ENCODE results near the gene BEST3. TPM values are rescaled to one million over a fixed set of nuclear protein-coding genes. Genes with fewer than 3 reads are reported as not detected.

The BEST3 gene
- total and polyA plus RNA-seq, 2 of the 4 experiments (the other 2 are of a cell fraction) = under 0.01 to 0.07 TPM

- Histone ChIP-seq H3K9ac (ENCODE audit: low read depth, low read length) (no peak overlapping the region), H4K20me1 (ENCODE audit: insufficient read depth, low read length) (no peaks in the 10 kb centered on the region), H3K4me3 (ENCODE audit: insufficient read depth, low read depth, low read length) (no peak overlapping the region), H3K9me3 (ENCODE audit: control insufficient read depth, insufficient read depth, low read length) (no peaks in the 10 kb centered on the region), H2AFZ (replicated peaks; ENCODE audit: low read length, poor library complexity) (no peak overlapping the region), H3K56ac (ENCODE audit: extremely low read depth, insufficient read depth, low read length) (no peak overlapping the region), H3K18ac (ENCODE audit: low read depth, low read length) (no peak overlapping the region; the same call in 1 of the 2 replicates), H3K4me2 (ENCODE audit: low read depth, low read length) (no peak overlapping the region), H3K27me3 (ENCODE audit: control insufficient read depth, insufficient read depth, low read length) (no peaks in the 10 kb centered on the region), H3K27ac (ENCODE audit: insufficient read depth, low read length) (no peak overlapping the region), H2BK5ac (ENCODE audit: low read depth, low read length, poor library complexity, severe bottlenecking) (no peak overlapping the region), H4K5ac (ENCODE audit: low read depth, low read length) (no peak overlapping the region), H4K8ac (ENCODE audit: low read depth in 2 of 2, low read length in 2 of 2) (no peak overlapping the region), H3K36me3 (ENCODE audit: control insufficient read depth, insufficient read depth, low read length) (no peaks in the 10 kb centered on the region), H3K4ac (ENCODE audit: low read depth, low read length) (0 out of 2 replicates have a peak overlapping the region, but pooled peaks have one; percentile 22), H3K23ac (ENCODE audit: low read depth, low read length) (no peak overlapping the region), H3K14ac (replicated peaks; ENCODE audit: low read depth, low read length) (no peak overlapping the region), H3K4me1 (ENCODE audit: control insufficient read depth, insufficient read depth, low read length) (no peaks in the 10 kb centered on the region; the same call in 1 of the 2 replicates), H2BK15ac (ENCODE audit: low read depth, low read length) (peak overlapping the region; percentile 63; the same call in 1 of the 3 replicates), H3K79me1 (ENCODE audit: low read depth in 1 of 2, low read length in 2 of 2) (no peaks in the 10 kb centered on the region), H4K91ac (ENCODE audit: insufficient read depth, low read depth, low read length) (no peak overlapping the region; the same call in 1 of the 2 replicates), H2AK5ac (ENCODE audit: low read depth, low read length) (no peak overlapping the region), H2BK120ac (ENCODE audit: low read depth, low read length) (peak overlapping the region; percentile 40), H2AK9ac (replicated peaks; ENCODE audit: low read depth, low read length, poor library complexity) (no peak overlapping the region), H2BK20ac (ENCODE audit: low read depth, low read length) (peak overlapping the region; percentile 34; the same call in 1 of the 2 replicates), H3K9me1 (ENCODE audit: insufficient read depth, low read length) (no peaks in the 10 kb centered on the region)
- in situ Hi-C loops (cut with MboI; ENCODE audit: low sequenced_read_pairs) = no loop called here
- TF ChIP-seq RCOR1 (IDR thresholded peaks at IDR 0.05; ENCODE audit: insufficient replicate concordance, low read length) (no peak), BHLHE40 (IDR thresholded peaks at IDR 0.05; ENCODE audit: low read depth, low read length) (no peak), MXI1 (IDR thresholded peaks at IDR 0.05; ENCODE audit: borderline replicate concordance, low read depth, low read length) (no peak), RAD21 (IDR thresholded peaks at IDR 0.05; ENCODE audit: low read length) (no peak), RFX5 (IDR thresholded peaks at IDR 0.05; ENCODE audit: low read depth, low read length) (no peak), USF2 (IDR thresholded peaks at IDR 0.05; ENCODE audit: low read depth, low read length) (no peak), MAZ (IDR thresholded peaks at IDR 0.05; ENCODE audit: borderline replicate concordance, low read depth, low read length) (no peak), CTCF (conservative IDR thresholded peaks at IDR 0.05; ENCODE audit: low read depth, low read length) (no peak), ELK1 (IDR thresholded peaks at IDR 0.05; ENCODE audit: borderline replicate concordance, low read depth, low read length) (no peak), SMC3 (IDR thresholded peaks at IDR 0.05; ENCODE audit: low read depth, low read length) (no peak), FOS (IDR thresholded peaks at IDR 0.05; ENCODE audit: low read depth, low read length) (no peak), NFE2L2 (IDR thresholded peaks at IDR 0.05; ENCODE audit: low read depth, low read length) (no peak), MAFK (IDR thresholded peaks at IDR 0.05; ENCODE audit: low read depth, low read length) (no peak), CEBPB (IDR thresholded peaks at IDR 0.05; ENCODE audit: low read depth, low read length) (no peak), POLR2A (IDR thresholded peaks at IDR 0.05; ENCODE audit: low read depth, low read length) (no peak), CHD1 (IDR thresholded peaks at IDR 0.05; ENCODE audit: low read depth, low read length) (no peak)
- DNase-seq (no peak), ATAC-seq (ENCODE audit: low read depth) (no peak)
- CTCF ChIA-PET = no interaction called here
- POLR2A ChIA-PET (ENCODE audit: unreplicated experiment) = no interaction called here
- dilution Hi-C loops (cut with HindIII; ENCODE audit: low sequenced_read_pairs, unreplicated experiment) = no loop called here
- BruUV-seq (replicated peaks) = no TSS peak
- intact Hi-C loops (cut with micrococcal nuclease) = no loop called here
- no CpG with 5 or more reads among the region's 4 CpGs for WGBS, 2 experiments (ENCODE audit: extremely low coverage in 2 of 2, insufficient read length in 1 of 2)
These were observed 51.9 kb downstream of the BEST3 start for GRCh38 chr12:69647178-69647577.

Data from IMR-90 (cell line).